GM12892 (cell line): ENCODE measurements around the gene HDX.

Source experiments
- POLR2A ChIP-seq: IDR thresholded peaks from 2 replicates; pipeline ENCODE4 v1.6.1; 2011; ENCODE audit warnings: low read depth, low read length, control low read depth
- POLR2AphosphoS5 ChIP-seq: IDR thresholded peaks from 2 replicates; pipeline ENCODE4 v1.6.1; 2011; ENCODE audit warnings: low read depth, low read length, control low read depth

DNA sequence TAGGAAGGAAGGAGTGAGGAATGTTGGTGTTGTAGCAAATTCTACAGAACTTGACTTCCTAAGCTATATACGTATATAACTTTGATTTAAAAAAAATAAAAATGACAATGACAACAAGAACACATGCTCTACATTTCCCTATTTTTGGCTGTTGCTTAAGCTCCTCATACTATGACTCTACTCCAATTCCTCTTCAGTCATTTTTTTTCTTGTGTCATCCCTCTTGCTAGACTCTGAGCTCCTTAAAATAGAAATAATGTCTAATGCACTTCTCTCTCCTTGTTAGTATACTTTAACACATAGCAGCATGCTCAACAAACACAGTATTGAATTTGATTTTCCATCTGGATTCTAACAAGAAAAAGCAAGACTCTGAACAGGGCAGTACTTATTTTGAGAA lies 144.0 kb downstream of the HDX start:
- no peak for TF ChIP-seq POLR2A
- TF ChIP-seq POLR2AphosphoS5 = no peak
